ENCODE measurements around the gene ITPRID1.

DNA sequence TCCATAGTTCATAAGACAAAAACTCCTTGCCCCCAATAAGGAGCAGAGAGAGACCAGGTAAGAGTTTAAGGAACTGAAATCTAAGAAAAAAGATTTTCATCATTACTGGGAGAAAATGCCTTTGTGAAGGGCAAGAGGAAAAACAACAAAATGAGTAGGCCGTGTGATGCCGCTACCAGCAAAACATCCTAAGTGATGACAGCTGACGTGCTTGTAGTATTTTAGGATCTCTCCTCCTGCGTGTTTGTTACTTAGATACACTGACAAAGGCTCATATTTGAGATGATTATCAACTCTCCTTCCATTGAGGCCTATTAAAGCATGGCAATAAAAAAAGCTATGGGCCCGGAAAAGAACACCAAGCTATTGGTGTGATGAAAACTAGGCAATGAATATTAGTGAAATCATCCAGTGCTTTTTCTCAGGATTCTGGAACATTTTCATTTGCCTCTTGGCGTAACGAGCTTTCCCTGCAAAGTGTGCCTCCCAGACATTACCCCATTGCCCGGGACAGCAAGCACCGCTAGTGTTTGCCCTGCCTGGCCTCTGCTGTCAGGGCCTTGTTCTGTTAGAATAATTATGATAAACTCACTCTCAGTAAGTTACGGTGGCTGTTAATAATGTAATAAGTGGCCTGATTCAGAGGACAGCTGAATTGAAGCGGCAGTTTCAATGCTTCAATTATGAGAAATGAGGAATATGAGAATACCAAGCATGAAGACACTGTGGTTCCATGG is 36.8 kb upstream of the ITPRID1 start:
- TF ChIP-seq POLR2A (IDR thresholded peaks at IDR 0.05) (no peak), CTCF (IDR thresholded peaks at IDR 0.05 in 8 of 11, conservative IDR thresholded peaks at IDR 0.05 in 3 of 11) (no peak)
